ENCODE data around the gene COL4A2. TPM values are rescaled to one million over a fixed set of nuclear protein-coding genes. Genes with fewer than 3 reads are reported as not detected.

Gene COL4A2
- total RNA-seq, 4 donors from 2014 or later: 43.0 to 72.7 (median 53.5) TPM

- 86% methylated on average over 6 of the region's 6 CpGs for WGBS
- no peaks in the 10 kb centered on the region for H3K9me3 ChIP-seq
- DNase-seq (ENCODE audit: low spot score in 2 of 2): no peak
- peaks cover 16% of the 10 kb centered on the region for H3K4me1 ChIP-seq
- H3K4me3 ChIP-seq: no peak overlapping the region
- no peak overlapping the region for H3K27ac ChIP-seq
- H3K36me3 ChIP-seq: no peaks in the 10 kb centered on the region
- peaks cover 3% of the 10 kb centered on the region for H3K27me3 ChIP-seq
- TF ChIP-seq POLR2A (IDR thresholded peaks at IDR 0.05) (no peak), EP300 (IDR thresholded peaks at IDR 0.05) (no peak)
Measured at GRCh38 chr13:110272651-110273050, 34.4 kb upstream of the COL4A2 start.

GRCh38 chr13:110273254-110273653 lies 33.8 kb upstream of the COL4A2 start:
- Histone ChIP-seq H3K9me3 (no peaks in the 10 kb centered on the region), H3K4me1 (peaks cover 16% of the 10 kb centered on the region), H3K36me3 (no peaks in the 10 kb centered on the region), H3K27ac (no peak overlapping the region), H3K27me3 (peaks cover 3% of the 10 kb centered on the region), H3K4me3 (no peak overlapping the region)
- DNase-seq (ENCODE audit: low spot score in 2 of 2): no peak
- TF ChIP-seq POLR2A (IDR thresholded peaks at IDR 0.05) (no peak), POLR2AphosphoS5 (IDR thresholded peaks at IDR 0.05) (no peak), EP300 (IDR thresholded peaks at IDR 0.05) (no peak)
- TF ChIP-seq, protein P1, sequence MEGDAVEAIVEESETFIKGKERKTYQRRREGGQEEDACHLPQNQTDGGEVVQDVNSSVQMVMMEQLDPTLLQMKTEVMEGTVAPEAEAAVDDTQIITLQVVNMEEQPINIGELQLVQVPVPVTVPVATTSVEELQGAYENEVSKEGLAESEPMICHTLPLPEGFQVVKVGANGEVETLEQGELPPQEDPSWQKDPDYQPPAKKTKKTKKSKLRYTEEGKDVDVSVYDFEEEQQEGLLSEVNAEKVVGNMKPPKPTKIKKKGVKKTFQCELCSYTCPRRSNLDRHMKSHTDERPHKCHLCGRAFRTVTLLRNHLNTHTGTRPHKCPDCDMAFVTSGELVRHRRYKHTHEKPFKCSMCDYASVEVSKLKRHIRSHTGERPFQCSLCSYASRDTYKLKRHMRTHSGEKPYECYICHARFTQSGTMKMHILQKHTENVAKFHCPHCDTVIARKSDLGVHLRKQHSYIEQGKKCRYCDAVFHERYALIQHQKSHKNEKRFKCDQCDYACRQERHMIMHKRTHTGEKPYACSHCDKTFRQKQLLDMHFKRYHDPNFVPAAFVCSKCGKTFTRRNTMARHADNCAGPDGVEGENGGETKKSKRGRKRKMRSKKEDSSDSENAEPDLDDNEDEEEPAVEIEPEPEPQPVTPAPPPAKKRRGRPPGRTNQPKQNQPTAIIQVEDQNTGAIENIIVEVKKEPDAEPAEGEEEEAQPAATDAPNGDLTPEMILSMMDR (IDR thresholded peaks at IDR 0.05): no peak
- WGBS: 85% methylated on average over 6 of the region's 6 CpGs

DNA sequence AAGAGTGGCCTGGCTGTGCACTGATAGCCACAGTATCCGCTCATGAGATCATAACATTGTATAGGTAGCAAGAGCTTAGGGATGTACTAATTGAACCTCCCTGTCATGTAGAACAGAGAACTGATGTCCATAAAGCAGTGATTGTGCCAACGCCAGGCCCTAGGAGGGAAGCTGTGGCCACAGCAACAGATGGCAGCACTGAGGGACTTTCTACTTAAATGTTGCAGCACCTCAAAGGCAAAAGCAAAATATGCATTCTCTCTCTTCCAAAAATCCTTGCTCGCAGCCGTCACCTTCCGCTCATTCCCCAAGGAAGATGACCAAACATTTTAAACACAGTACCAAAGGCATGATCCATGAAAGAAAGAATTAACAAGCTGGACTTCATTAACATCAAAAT lies 32.4 kb upstream of the COL4A2 start:
- H3K4me1 ChIP-seq: peaks cover 20% of the 10 kb centered on the region

GRCh38 chr13:110275931-110276552 lies 31.0 kb upstream of the COL4A2 start:
- Histone ChIP-seq H3K4me1 (peaks cover 27% of the 10 kb centered on the region), H3K36me3 (no peaks in the 10 kb centered on the region), H3K27me3 (no peaks in the 10 kb centered on the region), H3K27ac (peak overlapping the region; percentile 10), H3K9me3 (no peaks in the 10 kb centered on the region), H3K4me3 (no peak overlapping the region)
- 42% methylated on average over 16 of the region's 16 CpGs for WGBS
- no peak for DNase-seq (ENCODE audit: low spot score in 2 of 2)
- no peak for TF ChIP-seq POLR2AphosphoS5 (IDR thresholded peaks at IDR 0.05)
- TF ChIP-seq POLR2A (IDR thresholded peaks at IDR 0.05): no peak
- TF ChIP-seq, protein P1 (IDR thresholded peaks at IDR 0.05): no peak
- TF ChIP-seq EP300 (IDR thresholded peaks at IDR 0.05): no peak

More for the DNA sequence above, 32.4 kb upstream of the COL4A2 start:
- no peaks in the 10 kb centered on the region for H3K9me3 ChIP-seq
- WGBS: 81% methylated on average over 5 of the region's 5 CpGs
- TF ChIP-seq EP300 (IDR thresholded peaks at IDR 0.05): no peak
- TF ChIP-seq POLR2A (IDR thresholded peaks at IDR 0.05): no peak
- TF ChIP-seq, protein P1 (IDR thresholded peaks at IDR 0.05): no peak
- TF ChIP-seq POLR2AphosphoS5 (IDR thresholded peaks at IDR 0.05): no peak
- no peak for DNase-seq (ENCODE audit: low spot score in 2 of 2)
- no peaks in the 10 kb centered on the region for H3K36me3 ChIP-seq
- H3K4me3 ChIP-seq: no peak overlapping the region
- no peaks in the 10 kb centered on the region for H3K27me3 ChIP-seq
- H3K27ac ChIP-seq: no peak overlapping the region

DNA sequence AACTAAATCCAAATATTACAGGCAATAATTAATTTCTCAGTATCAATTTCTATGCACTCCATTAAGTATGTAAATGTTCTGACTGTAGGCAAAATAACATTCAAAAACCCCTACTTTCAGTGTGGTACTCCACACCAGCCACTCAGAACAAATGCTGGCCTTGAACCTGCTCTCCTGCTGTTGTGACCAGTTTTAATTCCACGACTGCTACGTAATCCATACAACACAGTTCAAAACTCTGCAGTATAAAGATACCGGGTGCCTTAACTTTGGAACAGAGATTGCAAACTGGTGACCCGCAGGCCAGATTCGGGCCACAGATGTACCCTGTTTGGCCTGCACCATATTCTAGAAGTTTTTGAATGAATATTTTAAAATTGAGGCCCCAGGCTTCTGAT lies 30.5 kb upstream of the COL4A2 start:
- WGBS: 83% methylated on average over 5 of the region's 5 CpGs
- Histone ChIP-seq H3K4me3 (no peak overlapping the region), H3K27ac (no peak overlapping the region), H3K4me1 (peaks cover 27% of the 10 kb centered on the region), H3K27me3 (no peaks in the 10 kb centered on the region), H3K9me3 (no peaks in the 10 kb centered on the region), H3K36me3 (no peaks in the 10 kb centered on the region)
- no peak for TF ChIP-seq POLR2AphosphoS5 (IDR thresholded peaks at IDR 0.05)
- no peak for TF ChIP-seq POLR2A (IDR thresholded peaks at IDR 0.05)
- TF ChIP-seq, protein P1 (IDR thresholded peaks at IDR 0.05): no peak
- no peak for TF ChIP-seq EP300 (IDR thresholded peaks at IDR 0.05)
- DNase-seq (ENCODE audit: low spot score in 2 of 2): no peak

Data from suprapubic skin (tissue), 4 donors.